Liver (tissue), 9 donors: ENCODE results near the gene RFPL4A. TPM values are rescaled to one million over a fixed set of nuclear protein-coding genes. Genes with fewer than 3 reads are reported as not detected.
"Not testable (repeated sequence)": the region's sequence is repeated elsewhere in the genome, so short reads cannot be mapped to it uniquely, and the experiment has no call there.

ENCODE experiments used
- DNase-seq: peaks from one replicate; pipeline ENCODE4 v3.0.0-alpha.2; 2017; ENCODE audit warnings: low spot score
- H3K27ac ChIP-seq, 2 donors: one replicate each; pipeline ENCODE4 v1.7.0; 2013; ENCODE audit warnings: inconsistent platforms in 2 of 2, low read length in 2 of 2, control low read depth in 1 of 2, low read depth in 1 of 2, mild to moderate bottlenecking in 1 of 2
- H3K27me3 ChIP-seq, 4 donors: one replicate each; pipeline versions ENCODE4 v1.6.1 to v1.7.0; 2013; ENCODE audit warnings: low read length in 3 of 4, inconsistent platforms in 1 of 4, mild to moderate bottlenecking in 1 of 4, moderate library complexity in 1 of 4; ENCODE audit not compliant: control insufficient read depth in 4 of 4, insufficient read depth in 4 of 4
- H3K36me3 ChIP-seq, 4 donors: one replicate each; pipeline versions ENCODE4 v1.6.1 to v1.7.0; 2013; ENCODE audit warnings: low read length in 3 of 4, mild to moderate bottlenecking in 3 of 4, low read depth in 1 of 4, moderate library complexity in 1 of 4; ENCODE audit not compliant: control insufficient read depth in 4 of 4, insufficient read depth in 3 of 4
- H3K4me1 ChIP-seq, 4 donors: one replicate each; pipeline versions ENCODE4 v1.6.1 to v1.7.0; 2013; ENCODE audit warnings: low read length in 3 of 4, mild to moderate bottlenecking in 3 of 4, moderate library complexity in 1 of 4; ENCODE audit not compliant: control insufficient read depth in 4 of 4, insufficient read depth in 4 of 4
- H3K4me3 ChIP-seq, 3 donors: one replicate each; pipeline versions ENCODE4 v1.6.1 to v1.7.0; 2013; ENCODE audit warnings: low read length in 3 of 3, control low read depth in 1 of 3, low read depth in 1 of 3, mild to moderate bottlenecking in 1 of 3
- H3K9ac ChIP-seq, 2 donors: one replicate each; pipeline ENCODE4 v1.7.0; 2013; ENCODE audit warnings: low read length in 2 of 2, mild to moderate bottlenecking in 2 of 2, moderate library complexity in 2 of 2, control low read depth in 1 of 2, low read depth in 1 of 2
- H3K9me3 ChIP-seq, 4 donors: one replicate each; pipeline versions ENCODE4 v1.6.1 to v1.7.0; 2013; ENCODE audit warnings: low read length in 3 of 4; ENCODE audit not compliant: control insufficient read depth in 4 of 4
- EGR1 ChIP-seq, 2 donors: IDR thresholded peaks; 2 replicates each; pipeline ENCODE4 v1.6.1; 2016 to 2018; ENCODE audit warnings: antibody characterized with exemption in 2 of 2, low read depth in 2 of 2
- FOXA1 ChIP-seq: IDR thresholded peaks from 2 replicates; pipeline ENCODE4 v1.6.1; 2016; ENCODE audit warnings: antibody characterized with exemption
- FOXA2 ChIP-seq: IDR thresholded peaks from 2 replicates; pipeline ENCODE4 v1.6.1; 2016; ENCODE audit warnings: antibody characterized with exemption
- GABPA ChIP-seq, 2 donors: IDR thresholded peaks in 1 of 2; conservative IDR thresholded peaks in 1 of 2; 2 replicates each; pipeline ENCODE4 v1.6.1; 2016; ENCODE audit warnings: antibody characterized with exemption in 2 of 2, mild to moderate bottlenecking in 1 of 2, moderate library complexity in 1 of 2
- HNF4A ChIP-seq, 2 donors: conservative IDR thresholded peaks; 2 replicates each; pipeline ENCODE4 v1.6.1; 2016; ENCODE audit warnings: antibody characterized with exemption in 2 of 2, mild to moderate bottlenecking in 2 of 2
- HNF4G ChIP-seq: IDR thresholded peaks from 2 replicates; pipeline ENCODE4 v1.6.1; 2016; ENCODE audit warnings: antibody characterized with exemption
- JUND ChIP-seq, 2 donors: IDR thresholded peaks; 2 replicates each; pipeline ENCODE4 v1.6.1; 2016; ENCODE audit warnings: antibody characterized with exemption in 2 of 2
- NR2F2 ChIP-seq: IDR thresholded peaks from 2 replicates; pipeline ENCODE4 v1.6.1; 2016; ENCODE audit warnings: antibody characterized with exemption
- RAD21 ChIP-seq, 2 donors: IDR thresholded peaks; 2 replicates each; pipeline ENCODE4 v1.6.1; 2016; ENCODE audit warnings: antibody characterized with exemption in 2 of 2, mild to moderate bottlenecking in 2 of 2
- RXRA ChIP-seq, 2 donors: IDR thresholded peaks; 2 replicates each; pipeline ENCODE4 v1.6.1; 2017 to 2018; ENCODE audit warnings: antibody characterized with exemption in 2 of 2, mild to moderate bottlenecking in 1 of 2
- SP1 ChIP-seq: IDR thresholded peaks from 2 replicates; pipeline ENCODE4 v1.6.1; 2018; ENCODE audit warnings: antibody characterized with exemption, mild to moderate bottlenecking
- TAF1 ChIP-seq: conservative IDR thresholded peaks from 2 replicates; pipeline ENCODE4 v1.6.1; 2016; ENCODE audit warnings: antibody characterized with exemption, mild to moderate bottlenecking
- YY1 ChIP-seq: IDR thresholded peaks from 2 replicates; pipeline ENCODE4 v1.6.1; 2016; ENCODE audit warnings: antibody characterized with exemption, mild to moderate bottlenecking
- WGBS: extraction: QIAGEN DNeasy Blood & Tissue Kit; methylation state at CpG from one replicate; pipeline ENCODE4 v1.1.7; 2013; 5-methylcytosine and 5-hydroxymethylcytosine counted together
- polyA plus RNA-seq, 2 donors: library from polyadenylated mRNA; stranded (reverse) in 1 of 2; unstranded in 1 of 2; fragments of 200-250 nt in 1 of 2; fragments of >200 nt in 1 of 2; fragmentation: Nextera tagmentation in 1 of 2; extraction: Ambion mirVana in 1 of 2; gene quantifications; one replicate each; pipeline versions ENCODE4 v1.2.1 to v1.2.3, GENCODE V29; 2013 to 2015
- total RNA-seq, 2 donors: library from RNA; depleted of rRNA; stranded (reverse); fragments of >200 nt; gene quantifications; one replicate each; pipeline ENCODE4 v1.2.3, GENCODE V29; 2014
- TF ChIP-seq, protein P1 (sequence below): IDR thresholded peaks from 2 replicates; pipeline ENCODE4 v1.6.1; 2016; ENCODE audit warnings: antibody characterized with exemption, mild to moderate bottlenecking
- TF ChIP-seq, protein P2 (sequence below): IDR thresholded peaks from 2 replicates; pipeline ENCODE4 v1.6.1; 2016; ENCODE audit warnings: antibody characterized with exemption
- TF ChIP-seq, protein P3 (sequence below): IDR thresholded peaks from 2 replicates; pipeline ENCODE4 v1.6.1; 2016; ENCODE audit warnings: antibody characterized with exemption
- TF ChIP-seq, protein P4 (sequence below): IDR thresholded peaks from 2 replicates; pipeline ENCODE4 v1.6.1; 2016; ENCODE audit warnings: antibody characterized with exemption
- TF ChIP-seq, protein P5 (sequence below): fragments of 150-350 bp; IDR thresholded peaks from 2 replicates; pipeline ENCODE4 v1.5.1; 2017; ENCODE audit warnings: improper control_type of control experiment, low read depth, low read length; ENCODE audit not compliant: missing input control
- donor health status: healthy.
- donor health status: healthy.
- donor health status: healthy.
- donor health status: healthy.
- donor health status: healthy.

RFPL4A gene
- total and polyA plus RNA-seq, 4 donors: 0.12 to 0.82 TPM; not detected in 2

DNA sequence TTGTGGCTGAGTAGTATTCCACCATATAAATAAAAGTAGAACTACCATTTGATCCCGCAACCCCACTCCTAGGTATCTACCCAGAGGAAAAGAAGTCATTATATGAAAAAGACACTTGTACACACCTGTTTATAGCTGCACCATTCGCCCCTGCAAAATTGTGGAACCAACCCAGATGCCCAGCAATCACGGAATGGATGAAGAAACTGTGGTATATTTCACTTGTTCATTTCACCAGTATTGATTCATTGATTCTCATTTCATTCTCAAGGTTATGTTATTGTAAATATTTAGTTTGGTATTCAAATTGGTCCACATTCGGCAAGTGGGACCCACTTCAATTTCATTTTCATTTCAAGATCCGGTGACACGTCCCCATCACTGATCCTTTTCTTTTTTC, 8.2 kb upstream of the RFPL4A start:
- TF ChIP-seq JUND (IDR thresholded peaks at IDR 0.05) (no peak), SP1 (no peak)
- TF ChIP-seq, protein P1, sequence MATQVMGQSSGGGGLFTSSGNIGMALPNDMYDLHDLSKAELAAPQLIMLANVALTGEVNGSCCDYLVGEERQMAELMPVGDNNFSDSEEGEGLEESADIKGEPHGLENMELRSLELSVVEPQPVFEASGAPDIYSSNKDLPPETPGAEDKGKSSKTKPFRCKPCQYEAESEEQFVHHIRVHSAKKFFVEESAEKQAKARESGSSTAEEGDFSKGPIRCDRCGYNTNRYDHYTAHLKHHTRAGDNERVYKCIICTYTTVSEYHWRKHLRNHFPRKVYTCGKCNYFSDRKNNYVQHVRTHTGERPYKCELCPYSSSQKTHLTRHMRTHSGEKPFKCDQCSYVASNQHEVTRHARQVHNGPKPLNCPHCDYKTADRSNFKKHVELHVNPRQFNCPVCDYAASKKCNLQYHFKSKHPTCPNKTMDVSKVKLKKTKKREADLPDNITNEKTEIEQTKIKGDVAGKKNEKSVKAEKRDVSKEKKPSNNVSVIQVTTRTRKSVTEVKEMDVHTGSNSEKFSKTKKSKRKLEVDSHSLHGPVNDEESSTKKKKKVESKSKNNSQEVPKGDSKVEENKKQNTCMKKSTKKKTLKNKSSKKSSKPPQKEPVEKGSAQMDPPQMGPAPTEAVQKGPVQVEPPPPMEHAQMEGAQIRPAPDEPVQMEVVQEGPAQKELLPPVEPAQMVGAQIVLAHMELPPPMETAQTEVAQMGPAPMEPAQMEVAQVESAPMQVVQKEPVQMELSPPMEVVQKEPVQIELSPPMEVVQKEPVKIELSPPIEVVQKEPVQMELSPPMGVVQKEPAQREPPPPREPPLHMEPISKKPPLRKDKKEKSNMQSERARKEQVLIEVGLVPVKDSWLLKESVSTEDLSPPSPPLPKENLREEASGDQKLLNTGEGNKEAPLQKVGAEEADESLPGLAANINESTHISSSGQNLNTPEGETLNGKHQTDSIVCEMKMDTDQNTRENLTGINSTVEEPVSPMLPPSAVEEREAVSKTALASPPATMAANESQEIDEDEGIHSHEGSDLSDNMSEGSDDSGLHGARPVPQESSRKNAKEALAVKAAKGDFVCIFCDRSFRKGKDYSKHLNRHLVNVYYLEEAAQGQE: no peak
- Histone ChIP-seq H3K4me3 (no peak overlapping the region), H3K9ac (no peak overlapping the region), H3K4me1 (peaks cover 0 to 9% (median 4%) of the 10 kb centered on the region in 4 donors), H3K27ac (no peak overlapping the region), H3K36me3 (peaks cover 0 to 2% (median 0%) of the 10 kb centered on the region in 4 donors), H3K9me3 (no peaks in the 10 kb centered on the region), H3K27me3 (no peaks in the 10 kb centered on the region)
- 76% methylated on average over 6 of the region's 6 CpGs for WGBS
- DNase-seq: no peak

DNA sequence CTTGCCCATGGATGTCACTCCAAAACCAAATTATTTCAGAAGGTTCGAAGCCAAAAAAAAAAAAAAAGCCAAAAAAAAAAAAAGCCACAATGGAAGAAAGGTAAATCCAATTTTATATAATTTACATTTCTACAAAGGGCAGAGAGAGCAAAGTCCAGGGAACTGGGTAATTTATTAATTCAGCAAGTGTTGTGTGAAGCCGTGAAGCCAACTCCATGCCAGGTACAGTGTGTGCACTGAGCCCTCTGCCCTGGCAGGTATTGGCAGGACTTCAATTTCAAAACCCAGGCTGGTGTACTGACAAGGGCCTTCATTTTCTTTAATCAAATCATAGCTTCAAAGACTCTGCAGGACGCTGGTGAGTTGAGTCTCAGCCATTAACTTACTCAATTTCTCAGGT, 5.5 kb upstream of the RFPL4A start:
- Histone ChIP-seq H3K36me3 (peaks cover 0 to 2% (median 0%) of the 10 kb centered on the region in 4 donors), H3K4me3 (no peak overlapping the region), H3K9me3 (no peaks in the 10 kb centered on the region), H3K4me1 (peaks cover 0 to 9% (median 4%) of the 10 kb centered on the region in 4 donors), H3K27ac (no peak overlapping the region), H3K9ac (no peak overlapping the region), H3K27me3 (no peaks in the 10 kb centered on the region)
- TF ChIP-seq HNF4A (conservative IDR thresholded peaks at IDR 0.05): peak; percentile 88 to 89
- peak; percentile 86 for TF ChIP-seq SP1
- TF ChIP-seq NR2F2: no peak
- TF ChIP-seq, protein P2, sequence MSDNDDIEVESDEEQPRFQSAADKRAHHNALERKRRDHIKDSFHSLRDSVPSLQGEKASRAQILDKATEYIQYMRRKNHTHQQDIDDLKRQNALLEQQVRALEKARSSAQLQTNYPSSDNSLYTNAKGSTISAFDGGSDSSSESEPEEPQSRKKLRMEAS: peak; percentile 21
- peak; percentile 16 to 60 for TF ChIP-seq RXRA (IDR thresholded peaks at IDR 0.05)
- TF ChIP-seq, protein P1: peak; percentile 53
- no peak for TF ChIP-seq TAF1
- no peak for TF ChIP-seq FOXA2
- TF ChIP-seq, protein P3, sequence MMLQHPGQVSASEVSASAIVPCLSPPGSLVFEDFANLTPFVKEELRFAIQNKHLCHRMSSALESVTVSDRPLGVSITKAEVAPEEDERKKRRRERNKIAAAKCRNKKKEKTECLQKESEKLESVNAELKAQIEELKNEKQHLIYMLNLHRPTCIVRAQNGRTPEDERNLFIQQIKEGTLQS: no peak
- no peak for TF ChIP-seq FOXA1
- peak; percentile 69 for TF ChIP-seq HNF4G
- TF ChIP-seq GABPA (IDR thresholded peaks at IDR 0.05 in 1 of 2, conservative IDR thresholded peaks at IDR 0.05 in 1 of 2): no peak
- TF ChIP-seq JUND (IDR thresholded peaks at IDR 0.05): peak in 1 of 2 donors; percentile 42
- peak; percentile 72 for TF ChIP-seq YY1
- TF ChIP-seq EGR1 (IDR thresholded peaks at IDR 0.05; ENCODE audit: low read depth in 2 of 2): no peak
- TF ChIP-seq, protein P4, sequence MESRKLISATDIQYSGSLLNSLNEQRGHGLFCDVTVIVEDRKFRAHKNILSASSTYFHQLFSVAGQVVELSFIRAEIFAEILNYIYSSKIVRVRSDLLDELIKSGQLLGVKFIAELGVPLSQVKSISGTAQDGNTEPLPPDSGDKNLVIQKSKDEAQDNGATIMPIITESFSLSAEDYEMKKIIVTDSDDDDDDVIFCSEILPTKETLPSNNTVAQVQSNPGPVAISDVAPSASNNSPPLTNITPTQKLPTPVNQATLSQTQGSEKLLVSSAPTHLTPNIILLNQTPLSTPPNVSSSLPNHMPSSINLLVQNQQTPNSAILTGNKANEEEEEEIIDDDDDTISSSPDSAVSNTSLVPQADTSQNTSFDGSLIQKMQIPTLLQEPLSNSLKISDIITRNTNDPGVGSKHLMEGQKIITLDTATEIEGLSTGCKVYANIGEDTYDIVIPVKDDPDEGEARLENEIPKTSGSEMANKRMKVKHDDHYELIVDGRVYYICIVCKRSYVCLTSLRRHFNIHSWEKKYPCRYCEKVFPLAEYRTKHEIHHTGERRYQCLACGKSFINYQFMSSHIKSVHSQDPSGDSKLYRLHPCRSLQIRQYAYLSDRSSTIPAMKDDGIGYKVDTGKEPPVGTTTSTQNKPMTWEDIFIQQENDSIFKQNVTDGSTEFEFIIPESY: peak; percentile 50
- TF ChIP-seq RAD21 (IDR thresholded peaks at IDR 0.05): peak; percentile 27 to 38
- TF ChIP-seq, protein P5, sequence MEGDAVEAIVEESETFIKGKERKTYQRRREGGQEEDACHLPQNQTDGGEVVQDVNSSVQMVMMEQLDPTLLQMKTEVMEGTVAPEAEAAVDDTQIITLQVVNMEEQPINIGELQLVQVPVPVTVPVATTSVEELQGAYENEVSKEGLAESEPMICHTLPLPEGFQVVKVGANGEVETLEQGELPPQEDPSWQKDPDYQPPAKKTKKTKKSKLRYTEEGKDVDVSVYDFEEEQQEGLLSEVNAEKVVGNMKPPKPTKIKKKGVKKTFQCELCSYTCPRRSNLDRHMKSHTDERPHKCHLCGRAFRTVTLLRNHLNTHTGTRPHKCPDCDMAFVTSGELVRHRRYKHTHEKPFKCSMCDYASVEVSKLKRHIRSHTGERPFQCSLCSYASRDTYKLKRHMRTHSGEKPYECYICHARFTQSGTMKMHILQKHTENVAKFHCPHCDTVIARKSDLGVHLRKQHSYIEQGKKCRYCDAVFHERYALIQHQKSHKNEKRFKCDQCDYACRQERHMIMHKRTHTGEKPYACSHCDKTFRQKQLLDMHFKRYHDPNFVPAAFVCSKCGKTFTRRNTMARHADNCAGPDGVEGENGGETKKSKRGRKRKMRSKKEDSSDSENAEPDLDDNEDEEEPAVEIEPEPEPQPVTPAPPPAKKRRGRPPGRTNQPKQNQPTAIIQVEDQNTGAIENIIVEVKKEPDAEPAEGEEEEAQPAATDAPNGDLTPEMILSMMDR: no peak
- DNase-seq: no peak
- 27% methylated on average over 3 of the region's 3 CpGs for WGBS

DNA sequence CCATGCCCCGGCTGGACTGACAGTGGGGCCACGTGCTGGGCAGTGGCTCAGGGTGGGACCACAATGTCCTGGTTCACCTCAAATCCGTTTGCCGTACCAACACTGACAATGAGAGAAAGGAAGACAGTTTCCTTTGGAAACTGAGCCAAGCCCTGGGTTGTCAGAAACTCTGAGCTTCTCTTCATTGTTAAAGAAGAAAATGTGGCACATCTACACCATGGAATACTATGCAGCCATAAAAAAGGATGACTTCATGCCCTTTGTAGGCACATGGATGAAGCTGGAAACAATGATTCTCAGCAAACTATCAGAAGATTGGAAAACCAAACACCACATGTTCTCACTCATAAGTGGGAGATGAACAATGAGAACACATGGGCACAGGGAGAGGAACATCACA, 2.1 kb upstream of the RFPL4A start:
- not testable (repeated sequence) for H3K4me1 ChIP-seq, H3K9ac ChIP-seq, H3K36me3 ChIP-seq, H3K27me3 ChIP-seq, H3K9me3 ChIP-seq, H3K27ac ChIP-seq, DNase-seq, H3K4me3 ChIP-seq
- 82% methylated on average over 4 of the region's 4 CpGs for WGBS
